ENCODE results near the gene SLC16A14. TPM values are rescaled to one million over a fixed set of nuclear protein-coding genes. Genes with fewer than 3 reads are reported as not detected.
A peak's percentile ranks its signal among the peaks of the same experiment; 100 is the strongest.

SLC16A14 gene
- total RNA-seq, 1 donor from 2014 or later, result 2.2 TPM

DNA sequence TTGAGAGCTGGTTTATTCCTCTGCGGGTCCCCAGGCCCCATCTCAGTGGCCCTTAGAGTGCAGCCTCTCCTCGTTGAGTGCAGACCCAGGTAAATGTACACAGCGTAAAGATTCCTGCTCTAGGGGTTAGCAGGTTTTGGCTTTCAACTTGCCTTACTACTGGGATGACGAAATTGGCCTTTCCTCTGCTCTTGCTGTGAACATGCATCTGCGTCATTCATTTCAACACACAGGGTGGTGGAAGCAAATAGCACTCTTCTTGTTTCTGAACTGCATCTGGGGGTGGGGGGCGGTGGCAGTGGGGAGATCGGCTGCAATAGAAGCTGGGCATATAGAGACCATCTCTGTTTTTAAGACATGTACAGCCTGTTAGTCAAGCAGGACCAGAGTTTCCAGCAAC, 16.5 kb upstream of the SLC16A14 start:
- no peaks in the 10 kb centered on the region for H3K4me1 ChIP-seq
- no peak for ATAC-seq
- DNase-seq, result no peak
- H3K27ac ChIP-seq, result no peak overlapping the region
- intact Hi-C loops (cut with DNase I), result no loop called here
- TF ChIP-seq, protein P1, sequence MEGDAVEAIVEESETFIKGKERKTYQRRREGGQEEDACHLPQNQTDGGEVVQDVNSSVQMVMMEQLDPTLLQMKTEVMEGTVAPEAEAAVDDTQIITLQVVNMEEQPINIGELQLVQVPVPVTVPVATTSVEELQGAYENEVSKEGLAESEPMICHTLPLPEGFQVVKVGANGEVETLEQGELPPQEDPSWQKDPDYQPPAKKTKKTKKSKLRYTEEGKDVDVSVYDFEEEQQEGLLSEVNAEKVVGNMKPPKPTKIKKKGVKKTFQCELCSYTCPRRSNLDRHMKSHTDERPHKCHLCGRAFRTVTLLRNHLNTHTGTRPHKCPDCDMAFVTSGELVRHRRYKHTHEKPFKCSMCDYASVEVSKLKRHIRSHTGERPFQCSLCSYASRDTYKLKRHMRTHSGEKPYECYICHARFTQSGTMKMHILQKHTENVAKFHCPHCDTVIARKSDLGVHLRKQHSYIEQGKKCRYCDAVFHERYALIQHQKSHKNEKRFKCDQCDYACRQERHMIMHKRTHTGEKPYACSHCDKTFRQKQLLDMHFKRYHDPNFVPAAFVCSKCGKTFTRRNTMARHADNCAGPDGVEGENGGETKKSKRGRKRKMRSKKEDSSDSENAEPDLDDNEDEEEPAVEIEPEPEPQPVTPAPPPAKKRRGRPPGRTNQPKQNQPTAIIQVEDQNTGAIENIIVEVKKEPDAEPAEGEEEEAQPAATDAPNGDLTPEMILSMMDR (IDR thresholded peaks at IDR 0.05), result no peak
- no peaks in the 10 kb centered on the region for H3K27me3 ChIP-seq (ENCODE audit: low read depth)
- H3K36me3 ChIP-seq, result no peaks in the 10 kb centered on the region
- H3K4me3 ChIP-seq, result no peak overlapping the region
- H3K9me3 ChIP-seq, result no peaks in the 10 kb centered on the region

DNA sequence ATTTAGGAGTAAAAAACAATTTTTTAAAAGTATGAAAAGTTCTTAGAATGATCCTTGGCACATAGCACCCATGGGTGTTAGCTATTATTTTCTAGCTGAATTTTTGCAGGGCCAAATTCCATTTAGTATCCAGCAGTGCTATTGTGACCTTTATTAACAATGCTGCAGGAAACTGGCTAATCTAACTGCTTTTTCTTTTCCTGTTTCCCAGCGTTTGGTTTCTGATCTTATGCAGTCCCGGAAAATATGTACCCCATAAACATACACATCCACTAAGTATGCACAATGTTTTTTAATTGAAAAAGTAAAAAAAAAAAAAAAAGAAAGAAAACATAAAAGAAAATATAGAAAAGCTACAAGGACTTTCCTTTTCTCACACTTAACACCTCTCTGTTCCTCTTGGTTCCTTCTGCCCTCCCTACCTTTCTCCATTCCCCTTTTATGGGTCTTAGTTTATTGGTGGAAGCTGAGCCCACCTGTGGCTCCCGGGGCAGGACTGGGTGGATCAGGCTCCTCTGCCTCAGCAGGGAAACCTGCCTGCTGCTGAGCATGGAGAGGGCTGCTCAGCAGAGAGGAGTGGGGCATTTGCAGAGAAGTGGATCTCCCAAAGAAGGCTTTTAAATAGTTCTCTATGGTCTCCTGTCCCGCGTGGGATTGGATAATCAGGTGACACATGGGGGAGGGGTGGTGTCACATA, 9.3 kb upstream of the SLC16A14 start:
- TF ChIP-seq, protein P1 (IDR thresholded peaks at IDR 0.05), result no peak
- Histone ChIP-seq H3K27ac (no peak overlapping the region), H3K36me3 (no peaks in the 10 kb centered on the region), H3K4me1 (peaks cover 5% of the 10 kb centered on the region), H3K9me3 (no peaks in the 10 kb centered on the region), H3K27me3 (ENCODE audit: low read depth) (no peaks in the 10 kb centered on the region), H3K4me3 (no peak overlapping the region)
- no peak for ATAC-seq
- intact Hi-C loops (cut with DNase I), result no loop called here
- DNase-seq, result no peak

DNA sequence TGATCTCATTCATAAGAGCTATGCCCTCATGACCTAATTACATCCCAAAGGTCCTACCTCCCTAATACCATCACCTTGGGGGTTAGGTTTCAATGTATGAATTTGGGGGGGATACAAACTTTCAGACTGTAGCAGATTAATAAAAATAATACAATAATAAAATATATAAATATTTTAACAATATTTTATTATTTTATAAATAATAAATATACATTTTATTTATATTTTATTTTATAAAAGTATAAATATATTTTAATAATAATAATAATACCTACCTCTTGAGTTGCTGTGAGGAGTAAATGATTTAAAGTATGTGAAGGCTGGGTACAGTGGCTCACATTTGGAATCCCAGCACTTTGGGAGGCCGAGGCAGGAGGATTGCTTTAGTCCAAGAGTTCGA, 8.1 kb upstream of the SLC16A14 start:
- ATAC-seq (no peak), DNase-seq (no peak)
- intact Hi-C loops (cut with DNase I), result no loop called here
- Histone ChIP-seq H3K27ac (no peak overlapping the region), H3K9me3 (no peaks in the 10 kb centered on the region), H3K27me3 (ENCODE audit: low read depth) (no peaks in the 10 kb centered on the region), H3K4me3 (no peak overlapping the region), H3K36me3 (no peaks in the 10 kb centered on the region), H3K4me1 (peaks cover 5% of the 10 kb centered on the region)
- TF ChIP-seq, protein P1 (IDR thresholded peaks at IDR 0.05), result no peak

DNA sequence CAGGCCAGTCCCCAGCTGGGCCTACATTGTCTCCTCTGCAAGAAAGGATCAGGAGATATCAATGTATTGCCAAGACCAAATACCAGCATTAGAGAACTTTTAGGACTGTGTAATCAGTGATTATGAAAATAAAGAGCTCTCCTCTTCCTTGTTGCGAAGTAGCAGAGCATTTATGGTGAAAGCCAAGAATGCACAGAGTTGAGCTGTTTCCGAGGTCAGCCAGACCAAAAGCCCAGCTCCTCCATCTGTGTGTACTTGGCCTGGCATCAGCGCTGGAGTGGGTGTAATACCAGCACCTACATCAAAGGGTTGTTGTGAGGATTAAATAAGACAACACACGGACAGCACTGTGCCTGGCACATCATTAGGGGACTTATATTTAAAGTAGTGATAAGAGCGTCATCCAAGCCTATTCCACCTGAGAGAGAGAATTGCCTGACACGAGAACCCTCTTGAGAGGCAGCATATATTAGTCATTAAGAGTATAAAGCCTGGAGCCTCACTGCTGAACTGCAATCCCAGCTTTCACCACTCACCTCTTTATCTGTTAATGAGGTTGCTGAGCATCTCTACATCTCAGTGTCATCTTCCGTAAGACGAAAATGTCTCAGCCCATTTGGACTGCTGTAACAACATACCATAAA, 7.4 kb upstream of the SLC16A14 start:
- Histone ChIP-seq H3K36me3 (no peaks in the 10 kb centered on the region), H3K4me1 (peaks cover 5% of the 10 kb centered on the region), H3K9me3 (no peaks in the 10 kb centered on the region), H3K4me3 (no peak overlapping the region), H3K27me3 (ENCODE audit: low read depth) (no peaks in the 10 kb centered on the region), H3K27ac (no peak overlapping the region)
- TF ChIP-seq, protein P1 (IDR thresholded peaks at IDR 0.05), result no peak
- intact Hi-C loops (cut with DNase I), result no loop called here
- peak in 1 of 2 donors; percentile 21 for ATAC-seq
- no peak for DNase-seq

DNA sequence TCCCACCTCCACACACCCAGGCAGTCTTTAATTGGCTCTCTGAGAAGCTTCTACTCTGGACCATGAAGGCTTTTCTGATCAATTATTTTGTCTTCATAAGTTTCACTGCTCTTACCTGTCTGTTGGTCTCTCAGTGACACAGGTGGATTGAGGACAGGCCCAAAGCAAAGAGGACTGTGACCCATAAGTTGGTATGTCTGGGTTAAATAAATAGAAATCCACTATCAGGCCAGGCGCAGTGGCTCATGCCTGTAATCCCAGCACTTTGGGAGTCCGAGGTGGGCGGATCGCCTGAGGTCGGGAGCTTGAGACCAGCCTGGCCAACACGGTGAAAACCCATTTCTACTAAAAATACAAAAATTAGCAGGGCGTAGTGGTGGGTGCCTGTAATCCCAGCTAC, 2.7 kb upstream of the SLC16A14 start:
- Histone ChIP-seq H3K27me3 (ENCODE audit: low read depth) (peaks cover 7% of the 10 kb centered on the region), H3K9me3 (no peaks in the 10 kb centered on the region), H3K27ac (no peak overlapping the region), H3K36me3 (no peaks in the 10 kb centered on the region), H3K4me1 (peaks cover 27% of the 10 kb centered on the region), H3K4me3 (no peak overlapping the region)
- ATAC-seq, result no peak
- intact Hi-C loops (cut with DNase I), result no loop called here
- TF ChIP-seq, protein P1 (IDR thresholded peaks at IDR 0.05), result no peak
- DNase-seq, result no peak
